ENCODE measurements around the gene PHF21B.

Gene PHF21B

GRCh38 chr22:44942979-44943700, 66.7 kb downstream of the PHF21B start:
- H3K4me3 ChIP-seq (ENCODE audit: low read length): no peak overlapping the region
- DNase-seq (ENCODE audit: low read depth, low spot score): no peak

- DNase-seq (ENCODE audit: low read depth, low spot score): no peak
- no peak overlapping the region for H3K4me3 ChIP-seq (ENCODE audit: low read length)
Observed at GRCh38 chr22:44942056-44942455, 67.7 kb downstream of the PHF21B start.

- no peak for DNase-seq (ENCODE audit: low read depth, low spot score)
- H3K4me3 ChIP-seq (ENCODE audit: low read length): no peak overlapping the region
Observed at GRCh38 chr22:44941207-44941606, 68.6 kb downstream of the PHF21B start.

GRCh38 chr22:44940130-44940529, 69.7 kb downstream of the PHF21B start:
- no peak overlapping the region for H3K4me3 ChIP-seq (ENCODE audit: low read length)
- DNase-seq (ENCODE audit: low read depth, low spot score): no peak

GRCh38 chr22:44939451-44939850, 70.4 kb downstream of the PHF21B start:
- H3K4me3 ChIP-seq (ENCODE audit: low read length): no peak overlapping the region
- no peak for DNase-seq (ENCODE audit: low read depth, low spot score)

GRCh38 chr22:44938886-44939285, 70.9 kb downstream of the PHF21B start:
- DNase-seq (ENCODE audit: low read depth, low spot score): no peak
- H3K4me3 ChIP-seq (ENCODE audit: low read length): no peak overlapping the region

- no peak overlapping the region for H3K4me3 ChIP-seq (ENCODE audit: low read length)
- DNase-seq (ENCODE audit: low read depth, low spot score): no peak
Observed at GRCh38 chr22:44937216-44937615, 72.6 kb downstream of the PHF21B start.

GRCh38 chr22:44936201-44936600, 73.6 kb downstream of the PHF21B start:
- H3K4me3 ChIP-seq (ENCODE audit: low read length): no peak overlapping the region
- no peak for DNase-seq (ENCODE audit: low read depth, low spot score)

- no peak for DNase-seq (ENCODE audit: low read depth, low spot score)
- H3K4me3 ChIP-seq (ENCODE audit: low read length): no peak overlapping the region
Observed at GRCh38 chr22:44935724-44936123, 74.1 kb downstream of the PHF21B start.

GRCh38 chr22:44934454-44934735, 75.4 kb downstream of the PHF21B start:
- DNase-seq (ENCODE audit: low read depth, low spot score): no peak
- H3K4me3 ChIP-seq (ENCODE audit: low read length): no peak overlapping the region

- no peak overlapping the region for H3K4me3 ChIP-seq (ENCODE audit: low read length)
- no peak for DNase-seq (ENCODE audit: low read depth, low spot score)
Observed at GRCh38 chr22:44933666-44934453, 75.9 kb downstream of the PHF21B start.

GRCh38 chr22:44932493-44932892, 77.3 kb downstream of the PHF21B start:
- H3K4me3 ChIP-seq (ENCODE audit: low read length): no peak overlapping the region
- no peak for DNase-seq (ENCODE audit: low read depth, low spot score)

- no peak for DNase-seq (ENCODE audit: low read depth, low spot score)
- H3K4me3 ChIP-seq (ENCODE audit: low read length): no peak overlapping the region
Observed at GRCh38 chr22:44931766-44932165, 78.0 kb downstream of the PHF21B start.

GRCh38 chr22:44931077-44931540, 78.7 kb downstream of the PHF21B start:
- DNase-seq (ENCODE audit: low read depth, low spot score): no peak
- H3K4me3 ChIP-seq (ENCODE audit: low read length): no peak overlapping the region

- no peak overlapping the region for H3K4me3 ChIP-seq (ENCODE audit: low read length)
- DNase-seq (ENCODE audit: low read depth, low spot score): no peak
Observed at GRCh38 chr22:44930711-44931035, 79.1 kb downstream of the PHF21B start.

- no peak for DNase-seq (ENCODE audit: low read depth, low spot score)
Observed at GRCh38 chr22:44930016-44930710, 79.6 kb downstream of the PHF21B start.

GRCh38 chr22:44929359-44930015, 80.3 kb downstream of the PHF21B start:
- no peak for DNase-seq (ENCODE audit: low read depth, low spot score)
- no peak overlapping the region for H3K4me3 ChIP-seq (ENCODE audit: low read length)

More at GRCh38 chr22:44930016-44930710, 79.6 kb downstream of the PHF21B start:
- H3K4me3 ChIP-seq (ENCODE audit: low read length): no peak overlapping the region

GRCh38 chr22:44928711-44929358, 81.0 kb downstream of the PHF21B start:
- DNase-seq (ENCODE audit: low read depth, low spot score): no peak
- H3K4me3 ChIP-seq (ENCODE audit: low read length): no peak overlapping the region

GRCh38 chr22:44928136-44928463, 81.7 kb downstream of the PHF21B start:
- no peak overlapping the region for H3K4me3 ChIP-seq (ENCODE audit: low read length)
- no peak for DNase-seq (ENCODE audit: low read depth, low spot score)
